PC-9 (cell line): ENCODE measurements around the gene C2orf42.

ENCODE experiments used
- EZH2 ChIP-seq: fragments of 200-600 bp; sonication (generic); IDR thresholded peaks from 2 replicates; pipeline ENCODE4 v1.8.0; 2017; ENCODE audit warnings: antibody characterized with exemption, low read depth
- TF ChIP-seq, protein P1 (sequence below): fragments of 200-600 bp; sonication (generic); conservative IDR thresholded peaks from 2 replicates; pipeline ENCODE4 v1.6.1; 2017; ENCODE audit warnings: mixed run types, antibody characterized with exemption, mild to moderate bottlenecking, moderate library complexity

- TF ChIP-seq, protein P1, sequence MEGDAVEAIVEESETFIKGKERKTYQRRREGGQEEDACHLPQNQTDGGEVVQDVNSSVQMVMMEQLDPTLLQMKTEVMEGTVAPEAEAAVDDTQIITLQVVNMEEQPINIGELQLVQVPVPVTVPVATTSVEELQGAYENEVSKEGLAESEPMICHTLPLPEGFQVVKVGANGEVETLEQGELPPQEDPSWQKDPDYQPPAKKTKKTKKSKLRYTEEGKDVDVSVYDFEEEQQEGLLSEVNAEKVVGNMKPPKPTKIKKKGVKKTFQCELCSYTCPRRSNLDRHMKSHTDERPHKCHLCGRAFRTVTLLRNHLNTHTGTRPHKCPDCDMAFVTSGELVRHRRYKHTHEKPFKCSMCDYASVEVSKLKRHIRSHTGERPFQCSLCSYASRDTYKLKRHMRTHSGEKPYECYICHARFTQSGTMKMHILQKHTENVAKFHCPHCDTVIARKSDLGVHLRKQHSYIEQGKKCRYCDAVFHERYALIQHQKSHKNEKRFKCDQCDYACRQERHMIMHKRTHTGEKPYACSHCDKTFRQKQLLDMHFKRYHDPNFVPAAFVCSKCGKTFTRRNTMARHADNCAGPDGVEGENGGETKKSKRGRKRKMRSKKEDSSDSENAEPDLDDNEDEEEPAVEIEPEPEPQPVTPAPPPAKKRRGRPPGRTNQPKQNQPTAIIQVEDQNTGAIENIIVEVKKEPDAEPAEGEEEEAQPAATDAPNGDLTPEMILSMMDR = no peak
- TF ChIP-seq EZH2 = no peak
Measured at GRCh38 chr2:70145851-70146739, 44.7 kb downstream of the C2orf42 start.
